ENCODE measurements around the gene LRRC3B. TPM values are rescaled to one million over a fixed set of nuclear protein-coding genes. Genes with fewer than 3 reads are reported as not detected.
A peak's percentile ranks its signal among the peaks of the same experiment; 100 is the strongest.

Gene LRRC3B
- polyA plus RNA-seq, 3 donors: 1.4 to 1.9 (median 1.7) TPM

- no peak for DNase-seq
These were observed 85.9 kb downstream of the LRRC3B start for GRCh38 chr3:26708501-26708900.

GRCh38 chr3:26712211-26713026 is 89.8 kb downstream of the LRRC3B start:
- peak; percentile 66 for DNase-seq

DNA sequence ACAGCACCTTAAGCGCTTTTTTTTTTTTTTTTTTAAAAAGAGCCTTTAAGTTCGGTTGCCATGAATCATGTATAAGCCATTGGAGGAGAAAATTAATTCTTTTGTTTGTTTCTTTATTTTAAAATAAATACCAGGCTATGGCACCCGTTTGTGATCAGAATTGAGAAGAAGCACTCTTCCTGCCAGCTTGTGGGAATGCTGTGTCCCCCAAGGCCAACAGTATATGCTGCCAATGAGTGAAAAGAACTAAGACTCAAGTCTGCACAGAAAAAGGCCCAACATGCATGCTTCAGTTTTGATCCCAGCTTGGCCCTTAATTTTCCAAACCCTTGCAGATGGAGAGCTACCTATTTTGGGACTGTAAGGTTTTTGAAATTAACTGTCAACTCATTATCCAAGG is 90.5 kb downstream of the LRRC3B start:
- DNase-seq: no peak

DNA sequence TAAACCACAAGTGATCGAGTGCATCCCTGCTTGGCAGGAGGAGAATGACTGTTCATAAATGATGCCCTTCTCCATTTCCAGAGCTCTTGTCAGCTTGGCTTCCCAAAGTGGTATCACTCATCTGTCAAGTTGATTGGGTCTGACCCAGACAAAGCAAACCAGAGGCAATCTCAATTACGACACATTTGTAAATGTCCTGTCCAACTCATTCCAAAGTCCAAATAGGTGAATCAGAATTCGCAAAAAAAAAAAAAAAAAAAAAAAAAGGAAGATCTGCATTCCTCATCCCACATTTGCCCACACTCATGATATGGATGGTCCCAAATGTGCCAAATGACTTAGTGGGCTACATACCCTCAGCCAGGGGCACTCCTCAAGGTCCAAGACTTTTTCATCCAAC is 91.9 kb downstream of the LRRC3B start:
- no peak for DNase-seq

- no peak for DNase-seq
These were observed 92.9 kb downstream of the LRRC3B start for GRCh38 chr3:26715431-26715830.

DNA sequence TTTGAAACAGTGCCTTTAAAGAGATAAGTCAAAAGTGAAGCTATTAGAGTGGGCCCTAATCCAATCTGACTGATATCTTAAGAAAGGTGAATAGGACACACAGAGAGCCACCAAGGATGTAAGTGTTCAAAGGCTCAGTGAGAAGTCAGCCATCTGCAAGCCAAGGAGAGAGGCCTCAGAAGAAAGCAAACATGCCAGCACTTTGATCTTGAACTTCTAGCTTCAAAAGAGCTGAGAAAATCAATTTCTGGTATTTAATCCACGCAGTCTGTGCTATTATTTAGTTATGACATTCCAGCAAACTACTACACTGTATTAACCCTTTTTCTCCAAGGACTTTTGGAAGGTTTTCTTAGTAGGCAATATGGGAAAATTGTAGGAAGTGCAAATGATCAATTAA is 95.7 kb downstream of the LRRC3B start:
- no peak for DNase-seq

- peak; percentile 20 for DNase-seq
These were observed 96.6 kb downstream of the LRRC3B start for GRCh38 chr3:26719134-26719533.

DNA sequence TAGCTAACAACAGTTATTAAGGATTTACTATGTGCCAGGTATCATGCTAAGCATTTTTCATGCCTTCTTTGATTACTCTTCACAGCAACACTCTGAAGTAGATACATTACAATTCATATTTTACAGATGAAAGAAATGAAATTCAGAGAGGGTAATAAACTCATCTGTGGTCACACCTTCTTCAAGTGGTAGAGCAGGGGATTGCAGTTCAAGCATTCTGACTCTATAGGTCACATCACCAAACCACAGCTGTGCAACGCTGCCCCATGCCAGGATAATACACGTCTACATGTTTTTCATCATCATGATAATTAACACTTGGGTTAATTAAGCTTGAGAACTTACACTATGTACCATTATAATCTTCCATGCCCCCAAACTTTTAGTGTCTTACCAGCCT is 98.5 kb downstream of the LRRC3B start:
- no peak for DNase-seq

GRCh38 chr3:26731843-26732242 is 109.3 kb downstream of the LRRC3B start:
- no peak for DNase-seq

GRCh38 chr3:26750263-26750662 is 127.7 kb downstream of the LRRC3B start:
- no peak for DNase-seq

DNA sequence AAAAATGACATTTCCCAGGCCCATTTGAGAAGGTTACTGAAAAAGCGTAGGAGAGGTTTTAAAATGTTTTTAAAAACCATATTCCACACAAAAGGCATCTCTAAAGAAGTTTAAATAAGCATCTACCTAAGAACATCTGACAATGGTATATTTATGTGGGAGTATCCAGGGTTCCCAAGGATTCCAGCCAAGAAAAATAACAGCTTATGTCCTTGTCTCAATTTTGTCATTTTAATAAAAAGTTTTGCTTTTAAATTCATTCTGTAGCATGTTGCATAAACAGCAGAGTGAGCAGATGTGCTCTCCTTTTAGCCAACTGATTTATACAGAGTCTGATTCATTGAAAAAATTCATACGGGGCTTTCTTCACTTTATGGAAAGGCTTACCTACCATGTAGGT is 129.9 kb downstream of the LRRC3B start:
- DNase-seq: no peak

- no peak for DNase-seq
These were observed 130.5 kb downstream of the LRRC3B start for GRCh38 chr3:26753095-26753494.

GRCh38 chr3:26757978-26758377 is 135.4 kb downstream of the LRRC3B start:
- no peak for DNase-seq

All from renal pelvis (tissue), 4 donors.